ENCODE results near the gene ZNF784. TPM values are rescaled to one million over a fixed set of nuclear protein-coding genes. Genes with fewer than 3 reads are reported as not detected.
A peak's percentile ranks its signal among the peaks of the same experiment; 100 is the strongest.

ZNF784 gene
- polyA plus RNA-seq, 1 donor from 2014 or later: 2.4 TPM

DNA sequence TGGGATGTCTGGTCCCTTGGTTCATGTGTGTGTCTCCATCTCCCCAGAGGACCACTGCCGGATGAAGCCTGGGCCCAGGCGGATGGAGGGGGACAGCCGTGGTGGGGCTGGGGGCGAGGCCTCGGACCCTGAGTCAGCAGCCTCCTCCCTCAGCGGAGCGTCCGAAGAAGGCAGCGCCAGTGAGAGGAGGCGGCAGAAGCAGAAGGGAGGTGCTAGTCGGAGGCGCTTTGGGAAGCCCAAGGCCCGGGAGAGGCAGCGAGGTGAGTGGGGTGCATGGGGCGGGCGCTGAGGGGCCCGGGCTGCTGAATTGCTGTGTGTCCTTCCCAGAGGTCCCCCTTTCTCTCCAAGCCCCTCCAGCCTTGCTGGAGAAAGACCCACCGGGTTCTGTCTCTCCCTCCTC is 26.9 kb upstream of the ZNF784 start:
- peaks cover 6% of the 10 kb centered on the region for H3K36me3 Mint-ChIP-seq
- peak overlapping the region in 2 of 4 donors; percentile 83 for H3K4me3 Mint-ChIP-seq
- H3K27me3 Mint-ChIP-seq: no peaks in the 10 kb centered on the region
- peaks cover 13 to 32% (median 15%) of the 10 kb centered on the region in 3 donors for H3K4me1 Mint-ChIP-seq
- H3K27ac Mint-ChIP-seq: peak overlapping the region in 2 of 3 donors; percentile 76 to 90
- H3K9me3 Mint-ChIP-seq: no peaks in the 10 kb centered on the region

DNA sequence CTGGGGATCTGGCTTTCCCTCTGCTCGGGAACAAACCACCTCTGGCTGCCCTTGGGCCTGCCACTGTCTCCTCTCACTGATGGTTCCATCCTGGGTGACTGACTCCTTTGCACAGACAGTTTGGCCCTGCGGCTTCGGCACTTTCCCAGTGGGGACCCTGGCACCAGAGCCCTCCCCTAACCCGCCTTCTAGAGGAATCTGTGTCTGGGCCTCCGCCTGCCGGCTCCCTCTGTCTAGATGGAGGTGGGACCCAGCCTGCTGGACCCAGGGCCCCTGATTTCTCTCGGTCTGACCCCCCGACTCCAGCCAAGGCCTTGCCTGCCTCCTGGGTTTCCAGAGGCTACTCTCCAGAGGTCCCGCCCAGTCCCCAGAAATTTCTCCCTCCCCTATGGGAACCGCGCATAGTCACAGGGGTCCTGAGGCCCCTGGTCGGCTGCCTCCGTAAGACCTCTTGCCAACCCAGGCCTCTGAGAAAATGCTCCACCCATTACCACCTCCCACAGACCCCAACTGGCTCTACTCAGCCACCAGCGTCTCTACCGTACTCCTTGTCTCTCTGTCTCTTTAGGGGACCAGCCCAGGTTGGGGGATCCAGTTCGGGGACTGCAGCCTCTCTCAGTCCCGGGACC is 26.4 kb upstream of the ZNF784 start:
- Mint-ChIP-seq H3K36me3 (peaks cover 6% of the 10 kb centered on the region), H3K4me1 (peaks cover 8 to 28% (median 10%) of the 10 kb centered on the region in 3 donors), H3K27me3 (no peaks in the 10 kb centered on the region), H3K9me3 (no peaks in the 10 kb centered on the region), H3K4me3 (peak overlapping the region in 3 of 4 donors; percentile 79 to 83 (median 83)), H3K27ac (peak overlapping the region in 2 of 3 donors; percentile 76 to 90)

DNA sequence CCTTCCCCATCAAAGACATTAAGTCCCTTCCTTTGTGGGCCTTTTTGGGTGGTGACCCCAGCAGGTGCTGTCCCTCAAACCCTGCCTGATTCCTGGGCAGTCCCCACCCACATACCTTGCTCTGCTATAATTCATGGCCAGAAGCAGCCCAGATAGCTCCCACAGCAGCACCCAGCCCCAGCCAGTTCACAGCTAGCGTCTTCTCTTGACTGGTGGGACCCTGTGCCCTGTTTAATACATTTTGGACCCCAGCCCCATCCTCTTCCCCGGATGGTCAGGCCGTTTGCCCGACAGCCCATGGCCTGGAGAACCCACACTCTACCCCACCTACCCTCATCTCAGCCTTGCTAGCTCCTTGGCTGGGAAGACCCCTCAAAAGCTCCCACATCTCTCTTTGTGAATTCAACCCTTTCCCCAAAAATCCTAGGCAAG is 25.8 kb upstream of the ZNF784 start:
- H3K27me3 Mint-ChIP-seq: no peaks in the 10 kb centered on the region
- peak overlapping the region in 3 of 4 donors; percentile 37 to 83 (median 79) for H3K4me3 Mint-ChIP-seq
- no peaks in the 10 kb centered on the region for H3K9me3 Mint-ChIP-seq
- peaks cover 11 to 28% (median 12%) of the 10 kb centered on the region in 3 donors for H3K4me1 Mint-ChIP-seq
- peak overlapping the region; percentile 46 to 90 (median 76) for H3K27ac Mint-ChIP-seq
- peaks cover 6% of the 10 kb centered on the region for H3K36me3 Mint-ChIP-seq

DNA sequence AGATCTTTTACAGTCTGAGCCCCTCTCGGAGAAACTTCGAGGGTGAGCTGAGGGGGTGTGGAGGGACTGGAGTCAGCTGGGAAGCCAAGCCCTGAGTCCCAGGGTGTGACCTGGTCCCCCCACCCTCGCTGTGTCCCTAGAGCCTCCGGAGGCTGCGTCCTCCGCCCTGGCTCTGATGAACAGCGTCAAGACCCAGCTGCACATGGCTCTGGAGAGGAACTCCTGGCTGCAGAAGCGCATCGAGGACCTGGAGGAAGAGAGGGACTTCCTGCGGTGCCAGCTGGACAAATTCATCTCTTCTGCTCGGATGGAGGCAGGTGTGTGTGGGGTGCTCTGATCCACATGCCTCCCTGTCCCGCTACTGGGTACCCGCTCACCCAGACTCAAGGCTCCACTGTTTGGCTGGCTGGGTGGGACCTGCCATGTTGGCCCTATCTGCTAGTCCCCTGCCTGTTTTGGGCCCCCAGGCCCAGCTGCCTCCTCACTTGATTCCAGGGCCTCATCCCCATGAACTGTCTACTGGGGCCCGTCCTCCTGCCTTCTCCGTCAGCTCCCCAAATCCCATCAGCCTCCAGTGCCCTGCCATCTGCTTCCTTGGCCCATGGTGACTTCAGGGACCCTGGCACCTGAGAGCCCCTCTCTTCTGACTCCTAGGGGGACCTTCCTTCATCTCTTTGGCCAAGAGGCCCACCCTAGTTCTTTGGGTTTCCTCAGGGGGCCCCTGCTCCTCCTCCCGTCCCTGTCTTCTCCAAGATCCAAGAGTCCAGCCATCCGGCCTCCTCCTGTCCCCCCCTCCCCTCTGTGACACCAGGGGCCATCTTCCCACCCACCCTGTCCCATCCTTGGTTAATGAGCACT is 25.1 kb upstream of the ZNF784 start:
- Mint-ChIP-seq H3K27me3 (no peaks in the 10 kb centered on the region), H3K9me3 (no peaks in the 10 kb centered on the region), H3K4me3 (peak overlapping the region; percentile 79 to 90 (median 86)), H3K4me1 (peaks cover 14 to 27% (median 14%) of the 10 kb centered on the region in 3 donors), H3K27ac (peak overlapping the region; percentile 76 to 90 (median 86)), H3K36me3 (peaks cover 5% of the 10 kb centered on the region)

DNA sequence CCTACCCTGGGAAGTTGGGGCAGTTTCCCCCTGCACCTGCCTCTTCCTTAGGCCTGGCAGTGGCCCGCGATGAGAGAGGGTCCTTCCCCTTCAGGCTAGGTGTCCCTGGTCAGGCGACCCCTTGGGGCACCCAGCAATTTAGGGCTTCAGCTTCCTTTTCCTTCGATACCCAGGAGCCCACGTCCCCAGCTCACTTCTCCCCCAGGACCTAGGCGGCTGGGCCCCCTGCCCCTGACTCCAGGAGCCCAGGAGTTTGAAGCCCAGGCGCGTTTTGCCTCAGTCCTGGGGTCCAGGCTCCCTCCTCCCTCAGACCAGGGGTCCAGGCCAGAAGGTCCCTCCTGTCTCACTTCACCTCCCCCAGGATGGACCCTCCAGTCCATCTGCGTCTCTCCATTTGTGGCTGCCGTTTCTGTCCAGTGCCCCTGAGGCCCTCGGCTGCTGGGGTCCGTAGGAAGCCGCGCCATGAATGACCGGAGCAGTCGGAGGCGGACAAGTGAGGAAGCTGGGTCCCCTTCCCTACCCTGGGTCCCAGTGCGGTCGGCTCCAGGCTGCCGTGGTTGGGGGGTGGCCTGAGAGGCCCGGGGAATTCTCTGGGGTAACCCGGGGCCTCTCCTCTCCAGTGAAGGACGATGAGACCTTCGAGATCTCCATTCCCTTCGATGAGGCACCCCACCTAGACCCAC is 24.4 kb upstream of the ZNF784 start:
- peak overlapping the region; percentile 76 to 90 (median 90) for H3K27ac Mint-ChIP-seq
- no peaks in the 10 kb centered on the region for H3K27me3 Mint-ChIP-seq
- peak overlapping the region; percentile 79 to 90 (median 86) for H3K4me3 Mint-ChIP-seq
- H3K36me3 Mint-ChIP-seq: peaks cover 4% of the 10 kb centered on the region
- H3K4me1 Mint-ChIP-seq: peaks cover 18 to 21% (median 19%) of the 10 kb centered on the region in 3 donors
- no peaks in the 10 kb centered on the region for H3K9me3 Mint-ChIP-seq

DNA sequence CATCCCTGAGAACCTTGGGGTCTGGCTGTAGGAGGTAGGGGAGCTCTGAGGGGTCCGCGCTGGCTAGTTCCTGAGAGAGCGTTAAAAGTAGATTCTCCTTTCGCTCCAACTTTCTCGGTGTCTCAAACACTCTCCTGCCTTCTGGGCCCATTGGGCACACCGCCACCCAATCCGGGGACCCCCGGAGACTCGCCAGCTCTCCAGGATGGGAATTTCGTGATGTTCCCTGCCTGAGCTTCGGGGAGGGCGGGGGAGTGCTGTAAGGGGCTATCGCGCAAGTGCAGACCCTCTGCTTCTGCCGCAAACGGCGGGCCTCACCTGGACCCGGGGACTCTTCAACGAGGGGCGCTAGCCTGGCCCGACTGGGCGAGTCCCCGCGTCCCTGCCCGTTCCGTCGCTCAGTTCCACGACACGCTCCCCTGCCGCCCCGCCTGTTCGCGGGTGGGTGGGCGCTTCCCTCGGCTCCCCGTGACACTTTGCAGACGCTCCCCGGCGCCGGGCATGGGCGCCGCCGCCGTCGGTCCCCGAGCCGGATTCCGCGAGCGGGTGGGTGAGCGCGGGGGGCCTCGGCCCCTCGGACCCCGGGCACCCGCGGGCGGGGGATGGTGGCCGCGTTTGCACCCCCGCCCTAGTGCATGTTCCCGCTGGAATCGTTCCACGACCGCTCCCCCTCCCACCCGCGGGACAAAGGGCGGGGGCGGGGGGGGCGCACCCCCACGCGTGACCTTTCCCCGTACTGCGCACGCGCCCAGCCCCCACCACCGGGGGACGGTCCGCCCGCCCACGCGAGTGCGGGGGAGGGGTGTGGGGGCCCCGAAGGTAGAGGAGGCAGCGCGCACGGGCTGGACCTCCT is 23.6 kb upstream of the ZNF784 start, which contains the start of gene CCDC106:
TSS of gene CCDC106 (plus strand) at position 481 of the 853 bp plus-strand sequence. CDS start 835 bp downstream, outside the sequence.
- no peaks in the 10 kb centered on the region for H3K9me3 Mint-ChIP-seq
- H3K36me3 Mint-ChIP-seq: peaks cover 4% of the 10 kb centered on the region
- peaks cover 22 to 27% (median 23%) of the 10 kb centered on the region in 3 donors for H3K4me1 Mint-ChIP-seq

DNA sequence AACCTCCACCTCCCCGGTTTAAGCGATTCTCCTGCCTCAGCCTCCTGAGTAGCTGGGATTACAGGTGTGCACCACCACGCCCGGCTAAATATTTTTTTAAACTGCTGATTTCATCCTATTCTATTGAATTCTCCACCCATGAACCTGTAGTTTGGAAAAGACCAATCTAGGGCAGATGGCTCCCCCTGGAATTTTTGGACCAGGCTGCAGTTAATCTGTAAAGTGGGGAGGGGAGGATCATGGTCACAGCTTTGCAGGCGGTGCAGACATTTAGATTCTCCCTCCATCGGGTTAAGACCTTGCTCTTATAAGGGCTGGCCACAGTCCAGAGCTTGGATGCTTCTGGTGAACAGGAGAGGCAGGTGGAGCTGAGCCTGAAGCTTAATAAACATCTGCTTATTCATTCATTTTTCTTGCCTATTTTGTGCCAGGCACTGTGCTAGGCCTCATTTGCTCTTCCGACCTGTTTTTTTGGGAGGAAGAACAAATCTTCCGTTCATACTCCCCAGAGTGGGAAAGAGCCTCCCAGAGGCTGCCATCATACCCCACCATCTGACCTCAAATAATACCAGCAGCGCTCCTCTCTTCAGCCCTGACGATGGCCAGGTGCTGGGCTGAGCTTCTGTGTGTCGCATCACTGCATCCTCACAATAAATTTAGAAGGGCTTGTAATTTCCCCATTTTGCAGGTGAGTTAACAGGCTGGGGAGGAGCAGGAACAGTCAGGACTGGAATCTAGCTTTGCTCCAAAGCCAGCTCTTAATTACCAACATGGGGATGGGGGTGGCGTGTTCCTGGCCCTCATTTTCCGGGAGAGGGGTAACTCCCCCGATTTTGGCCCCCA is 22.7 kb upstream of the ZNF784 start:
- H3K4me3 Mint-ChIP-seq: peak overlapping the region; percentile 94 to 99 (median 96)
- no peaks in the 10 kb centered on the region for H3K27me3 Mint-ChIP-seq
- H3K36me3 Mint-ChIP-seq: peaks cover 4% of the 10 kb centered on the region
- no peaks in the 10 kb centered on the region for H3K9me3 Mint-ChIP-seq
- H3K27ac Mint-ChIP-seq: peak overlapping the region; percentile 89 to 97 (median 96)
- peaks cover 24 to 28% (median 25%) of the 10 kb centered on the region in 3 donors for H3K4me1 Mint-ChIP-seq

More for the DNA sequence above, 23.6 kb upstream of the ZNF784 start, which contains the start of gene CCDC106:
- H3K4me3 Mint-ChIP-seq: peak within 1 kb of the TSS; percentile 94 to 99 (median 96)
- H3K27me3 Mint-ChIP-seq: no peaks in the 10 kb centered on the region
- peak within 1 kb of the TSS; percentile 89 to 97 (median 96) for H3K27ac Mint-ChIP-seq

DNA sequence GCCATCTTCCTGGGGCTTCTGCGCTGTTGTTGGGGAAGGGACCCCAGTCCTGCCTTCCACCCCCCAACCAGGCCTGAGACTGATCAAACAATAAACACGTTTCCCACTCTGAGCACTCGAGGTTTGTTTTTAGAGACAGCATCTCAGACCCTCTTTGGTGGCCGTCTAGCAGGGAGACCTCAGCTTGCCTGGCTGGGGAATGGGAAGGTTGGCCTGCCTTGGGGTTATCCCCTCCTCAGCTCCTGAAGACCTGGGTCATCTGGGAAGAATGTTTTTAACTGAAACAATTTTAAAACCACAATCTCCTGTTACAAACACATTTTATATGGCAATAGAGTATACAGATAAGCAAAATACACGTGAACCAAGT is 21.1 kb upstream of the ZNF784 start:
- H3K4me1 Mint-ChIP-seq: peaks cover 27 to 32% (median 29%) of the 10 kb centered on the region in 3 donors
- peaks cover 4% of the 10 kb centered on the region for H3K36me3 Mint-ChIP-seq
- peak overlapping the region; percentile 80 to 96 (median 92) for H3K27ac Mint-ChIP-seq
- peak overlapping the region; percentile 59 to 90 (median 86) for H3K4me3 Mint-ChIP-seq
- H3K9me3 Mint-ChIP-seq: no peaks in the 10 kb centered on the region
- H3K27me3 Mint-ChIP-seq: no peaks in the 10 kb centered on the region

DNA sequence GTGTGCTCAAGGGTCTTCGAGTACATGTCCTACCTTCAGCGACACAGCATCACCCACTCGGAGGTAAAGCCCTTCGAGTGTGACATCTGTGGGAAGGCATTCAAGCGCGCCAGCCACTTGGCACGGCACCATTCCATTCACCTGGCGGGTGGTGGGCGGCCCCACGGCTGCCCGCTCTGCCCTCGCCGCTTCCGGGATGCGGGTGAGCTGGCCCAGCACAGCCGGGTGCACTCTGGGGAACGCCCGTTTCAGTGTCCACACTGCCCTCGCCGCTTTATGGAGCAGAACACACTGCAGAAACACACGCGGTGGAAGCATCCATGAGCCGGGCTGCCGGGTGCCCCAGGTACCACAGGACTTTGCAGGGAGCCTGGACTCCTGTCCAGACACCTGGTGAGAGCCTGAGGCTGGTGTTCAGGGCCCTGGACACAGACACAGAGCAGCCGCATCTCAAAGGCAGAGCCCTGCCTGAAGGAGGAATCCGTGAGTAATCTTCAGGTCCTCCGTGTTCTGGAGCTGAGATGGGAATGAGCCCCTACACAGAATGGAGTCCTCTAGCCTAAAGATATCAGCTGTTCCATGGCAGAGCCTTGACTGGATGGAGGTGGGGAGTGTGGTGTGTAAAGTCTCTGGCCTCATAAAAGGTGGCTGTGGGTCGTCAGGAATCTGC is 20.6 kb upstream of the ZNF784 start:
- H3K27ac Mint-ChIP-seq: peak overlapping the region; percentile 80 to 98 (median 92)
- H3K9me3 Mint-ChIP-seq: no peaks in the 10 kb centered on the region
- H3K36me3 Mint-ChIP-seq: peaks cover 3% of the 10 kb centered on the region
- H3K4me3 Mint-ChIP-seq: peak overlapping the region; percentile 86 to 97 (median 92)
- no peaks in the 10 kb centered on the region for H3K27me3 Mint-ChIP-seq
- H3K4me1 Mint-ChIP-seq: peaks cover 31 to 32% (median 32%) of the 10 kb centered on the region in 3 donors

DNA sequence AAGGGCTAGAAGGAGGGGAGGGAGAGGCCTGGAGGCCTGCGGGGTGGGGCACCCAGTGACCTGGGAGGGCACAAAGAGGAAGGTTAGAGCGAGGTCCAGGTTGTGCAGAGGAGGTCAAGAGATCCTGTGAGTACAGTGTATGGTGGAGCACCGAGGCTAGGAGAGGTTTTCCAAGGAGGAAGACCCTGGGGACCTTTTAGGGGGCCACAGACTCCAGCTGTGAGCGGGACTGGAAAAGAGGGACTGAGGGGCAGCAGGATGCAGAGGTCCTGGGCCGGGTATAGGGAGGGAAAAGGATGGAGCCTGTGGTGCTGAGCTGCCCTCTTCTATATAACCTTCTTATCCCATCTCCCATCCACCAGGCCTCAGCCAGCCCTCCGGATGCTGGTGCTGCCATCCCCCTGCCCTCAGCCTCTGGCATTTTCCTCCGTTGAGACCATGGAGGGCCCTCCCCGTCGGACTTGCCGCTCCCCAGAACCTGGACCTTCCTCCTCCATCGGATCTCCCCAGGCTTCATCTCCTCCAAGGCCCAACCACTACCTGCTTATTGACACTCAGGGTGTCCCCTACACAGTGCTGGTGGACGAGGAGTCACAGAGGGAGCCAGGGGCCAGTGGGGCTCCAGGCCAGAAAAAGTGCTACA is 19.9 kb upstream of the ZNF784 start:
- Mint-ChIP-seq H3K9me3 (no peaks in the 10 kb centered on the region), H3K27ac (peak overlapping the region in 2 of 3 donors; percentile 87 to 98), H3K4me1 (peaks cover 32 to 35% (median 32%) of the 10 kb centered on the region in 3 donors), H3K27me3 (no peaks in the 10 kb centered on the region), H3K36me3 (peaks cover 3% of the 10 kb centered on the region), H3K4me3 (peak overlapping the region; percentile 86 to 97 (median 92))

DNA sequence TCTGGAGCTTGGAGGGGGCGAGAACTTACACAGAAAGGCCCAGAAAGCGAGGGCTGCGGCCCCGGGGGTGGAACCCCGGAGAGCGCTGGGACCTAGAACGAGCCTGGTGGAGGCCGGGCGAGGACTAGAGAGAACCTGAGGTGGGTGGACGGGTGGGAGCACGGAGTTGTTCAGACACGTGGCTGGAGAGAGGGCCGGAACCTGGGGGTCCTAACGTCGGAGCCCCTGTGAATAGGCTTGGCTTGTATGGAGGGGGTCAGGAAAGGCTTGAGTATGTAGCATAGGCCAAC is 19.5 kb upstream of the ZNF784 start:
- Mint-ChIP-seq H3K36me3 (peaks cover 4% of the 10 kb centered on the region), H3K4me1 (peaks cover 32 to 38% (median 36%) of the 10 kb centered on the region in 3 donors), H3K9me3 (peaks cover 0 to 2% (median 0%) of the 10 kb centered on the region in 3 donors), H3K27me3 (no peaks in the 10 kb centered on the region), H3K4me3 (peak overlapping the region; percentile 86 to 97 (median 92)), H3K27ac (peak overlapping the region in 2 of 3 donors; percentile 87 to 98)

Data from IgD-negative memory B cell (primary cell).